H1 (cell line): ENCODE results near the gene TMEM196.

ENCODE experiments used
- CEBPB ChIP-seq: IDR thresholded peaks from 2 replicates; pipeline ENCODE4 v1.6.1; 2012; ENCODE audit warnings: low read depth, low read length
- CHD2 ChIP-seq: IDR thresholded peaks from 2 replicates; pipeline ENCODE4 v1.6.1; 2012; ENCODE audit warnings: low read length, improper control_type of control experiment
- CREB1 ChIP-seq: IDR thresholded peaks from 2 replicates; pipeline ENCODE4 v1.6.1; 2012; ENCODE audit warnings: inconsistent platforms
- CTCF ChIP-seq, 3 experiments: IDR thresholded peaks; 1 replicate in 2 of 3; 2 replicates in 1 of 3; pipeline versions ENCODE4 v1.5.1 to v1.6.1; 2011; ENCODE audit warnings: low read length in 3 of 3, mild to moderate bottlenecking in 3 of 3, inconsistent platforms in 2 of 3, low read depth in 1 of 3, moderate library complexity in 1 of 3; ENCODE audit not compliant: insufficient read depth in 1 of 3; ENCODE audit errors: control extremely low read depth in 1 of 3
- EP300 ChIP-seq, 2 experiments: IDR thresholded peaks; 1 replicate in 1 of 2; 2 replicates in 1 of 2; pipeline ENCODE4 v1.6.1; 2011 to 2012; ENCODE audit warnings: low read depth in 2 of 2, low read length in 2 of 2, mild to moderate bottlenecking in 2 of 2, borderline replicate concordance in 1 of 2, inconsistent platforms in 1 of 2, moderate library complexity in 1 of 2
- EZH2 ChIP-seq: fragments of 200-600 bp; sonication (generic); IDR thresholded peaks from 2 replicates; pipeline ENCODE4 v1.7.1; 2012; ENCODE audit warnings: low read depth, mild to moderate bottlenecking, moderate library complexity, low read length, inconsistent platforms; ENCODE audit not compliant: severe bottlenecking
- GTF2F1 ChIP-seq: IDR thresholded peaks from 2 replicates; pipeline ENCODE4 v1.6.1; 2012; ENCODE audit warnings: low read depth, low read length, improper control_type of control experiment, borderline replicate concordance
- PHF8 ChIP-seq: fragments of 200-600 bp; sonication (generic); conservative IDR thresholded peaks from 2 replicates; pipeline ENCODE4 v1.7.1; 2012; ENCODE audit warnings: low read depth, mild to moderate bottlenecking, inconsistent platforms, low read length, moderate library complexity
- POLR2A ChIP-seq, 2 experiments: IDR thresholded peaks; 1 replicate in 1 of 2; 2 replicates in 1 of 2; pipeline ENCODE4 v1.6.1; 2011; ENCODE audit warnings: low read depth in 2 of 2, low read length in 2 of 2, mild to moderate bottlenecking in 2 of 2; ENCODE audit errors: control extremely low read depth in 1 of 2
- RBBP5 ChIP-seq: IDR thresholded peaks from 2 replicates; pipeline ENCODE4 v1.7.1; 2012; ENCODE audit warnings: low read depth, mild to moderate bottlenecking, inconsistent platforms, low read length, moderate library complexity, borderline replicate concordance
- SIX5 ChIP-seq: IDR thresholded peaks from 2 replicates; pipeline ENCODE4 v1.6.1; 2011; ENCODE audit warnings: mild to moderate bottlenecking, low read depth, low read length
- TAF1 ChIP-seq: IDR thresholded peaks from 2 replicates; pipeline ENCODE4 v1.6.1; 2011; ENCODE audit warnings: mild to moderate bottlenecking, low read depth, low read length

- TF ChIP-seq CTCF (IDR thresholded peaks at IDR 0.05; ENCODE audit: control extremely low read depth in 1 of 3, insufficient read depth in 1 of 3, low read depth in 1 of 3, low read length in 3 of 3): no peak
- TF ChIP-seq GTF2F1: no peak
- no peak for TF ChIP-seq TAF1
- TF ChIP-seq CREB1: no peak
- TF ChIP-seq PHF8: no peak
- TF ChIP-seq EP300 (IDR thresholded peaks at IDR 0.05; ENCODE audit: borderline replicate concordance in 1 of 2, low read depth in 2 of 2, low read length in 2 of 2): no peak
- no peak for TF ChIP-seq RBBP5
- TF ChIP-seq SIX5: no peak
- TF ChIP-seq CHD2: no peak
- TF ChIP-seq POLR2A (IDR thresholded peaks at IDR 0.05; ENCODE audit: control extremely low read depth in 1 of 2, low read depth in 2 of 2, low read length in 2 of 2): no peak
- TF ChIP-seq EZH2: no peak
- TF ChIP-seq CEBPB: no peak
Measured at GRCh38 chr7:19696926-19697325, 76.5 kb downstream of the TMEM196 start.
